Neural cell (in vitro differentiated cells): ENCODE measurements around the gene DNER.

Source experiments
- EP300 ChIP-seq: fragments of 450-650 bp; conservative IDR thresholded peaks from 2 replicates; pipeline ENCODE4 v1.6.1; 2014; ENCODE audit warnings: antibody characterized with exemption, mild to moderate bottlenecking, moderate library complexity; ENCODE audit not compliant: poor library complexity, severe bottlenecking
- EZH2 ChIP-seq: fragments of 200-600, 300-800 bp; shearing (Covaris generic), sonication (generic); IDR thresholded peaks from 2 replicates; pipeline ENCODE4 v1.6.1; 2014; ENCODE audit warnings: antibody characterized with exemption, low read length, borderline replicate concordance, mild to moderate bottlenecking; ENCODE audit not compliant: insufficient read depth, poor library complexity, severe bottlenecking
- POLR2AphosphoS5 ChIP-seq: IDR thresholded peaks from 2 replicates; pipeline ENCODE4 v1.6.1; 2012
- RAD21 ChIP-seq: fragments of 450-650 bp; conservative IDR thresholded peaks from 2 replicates; pipeline ENCODE4 v1.6.1; 2014; ENCODE audit warnings: antibody characterized with exemption, mild to moderate bottlenecking, moderate library complexity
- SMC3 ChIP-seq: fragments of 450-650 bp; conservative IDR thresholded peaks from 2 replicates; pipeline ENCODE4 v1.6.1; 2014; ENCODE audit warnings: antibody characterized with exemption, mild to moderate bottlenecking, moderate library complexity; ENCODE audit not compliant: poor library complexity
- TAF1 ChIP-seq: IDR thresholded peaks from 2 replicates; pipeline ENCODE4 v1.6.1; 2012; ENCODE audit warnings: low read depth
- TF ChIP-seq, protein P1 (sequence below): fragments of 450-650 bp; IDR thresholded peaks from 2 replicates; pipeline ENCODE4 v1.5.1; 2014; ENCODE audit warnings: antibody characterized with exemption, mild to moderate bottlenecking, moderate library complexity; ENCODE audit not compliant: poor library complexity, severe bottlenecking
- TF ChIP-seq, protein P2 (sequence below): IDR thresholded peaks from 2 replicates; pipeline ENCODE4 v1.6.1; 2012; ENCODE audit warnings: borderline replicate concordance

DNA sequence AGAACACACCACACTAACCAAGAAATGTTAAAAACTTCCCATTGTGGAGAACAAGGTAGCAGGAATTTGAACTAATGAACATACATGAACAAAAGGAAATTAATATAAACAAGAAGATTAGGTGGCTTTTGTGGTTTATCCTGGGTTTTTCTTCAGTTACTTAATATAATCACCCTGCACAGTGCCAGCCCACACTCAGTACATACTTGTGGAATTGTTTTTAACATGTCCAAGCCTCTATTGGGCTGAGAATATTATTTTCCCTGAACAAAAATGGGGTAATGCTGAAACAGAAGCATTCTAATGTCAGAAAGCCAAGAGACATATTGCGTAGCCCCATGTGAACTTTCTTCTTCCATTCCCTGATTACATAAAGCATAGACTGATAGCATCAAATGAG lies 202.8 kb downstream of the DNER start:
- no peak for TF ChIP-seq EP300
- no peak for TF ChIP-seq POLR2AphosphoS5
- TF ChIP-seq, protein P1, sequence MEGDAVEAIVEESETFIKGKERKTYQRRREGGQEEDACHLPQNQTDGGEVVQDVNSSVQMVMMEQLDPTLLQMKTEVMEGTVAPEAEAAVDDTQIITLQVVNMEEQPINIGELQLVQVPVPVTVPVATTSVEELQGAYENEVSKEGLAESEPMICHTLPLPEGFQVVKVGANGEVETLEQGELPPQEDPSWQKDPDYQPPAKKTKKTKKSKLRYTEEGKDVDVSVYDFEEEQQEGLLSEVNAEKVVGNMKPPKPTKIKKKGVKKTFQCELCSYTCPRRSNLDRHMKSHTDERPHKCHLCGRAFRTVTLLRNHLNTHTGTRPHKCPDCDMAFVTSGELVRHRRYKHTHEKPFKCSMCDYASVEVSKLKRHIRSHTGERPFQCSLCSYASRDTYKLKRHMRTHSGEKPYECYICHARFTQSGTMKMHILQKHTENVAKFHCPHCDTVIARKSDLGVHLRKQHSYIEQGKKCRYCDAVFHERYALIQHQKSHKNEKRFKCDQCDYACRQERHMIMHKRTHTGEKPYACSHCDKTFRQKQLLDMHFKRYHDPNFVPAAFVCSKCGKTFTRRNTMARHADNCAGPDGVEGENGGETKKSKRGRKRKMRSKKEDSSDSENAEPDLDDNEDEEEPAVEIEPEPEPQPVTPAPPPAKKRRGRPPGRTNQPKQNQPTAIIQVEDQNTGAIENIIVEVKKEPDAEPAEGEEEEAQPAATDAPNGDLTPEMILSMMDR, result no peak
- TF ChIP-seq EZH2, result no peak
- no peak for TF ChIP-seq TAF1
- TF ChIP-seq, protein P2, sequence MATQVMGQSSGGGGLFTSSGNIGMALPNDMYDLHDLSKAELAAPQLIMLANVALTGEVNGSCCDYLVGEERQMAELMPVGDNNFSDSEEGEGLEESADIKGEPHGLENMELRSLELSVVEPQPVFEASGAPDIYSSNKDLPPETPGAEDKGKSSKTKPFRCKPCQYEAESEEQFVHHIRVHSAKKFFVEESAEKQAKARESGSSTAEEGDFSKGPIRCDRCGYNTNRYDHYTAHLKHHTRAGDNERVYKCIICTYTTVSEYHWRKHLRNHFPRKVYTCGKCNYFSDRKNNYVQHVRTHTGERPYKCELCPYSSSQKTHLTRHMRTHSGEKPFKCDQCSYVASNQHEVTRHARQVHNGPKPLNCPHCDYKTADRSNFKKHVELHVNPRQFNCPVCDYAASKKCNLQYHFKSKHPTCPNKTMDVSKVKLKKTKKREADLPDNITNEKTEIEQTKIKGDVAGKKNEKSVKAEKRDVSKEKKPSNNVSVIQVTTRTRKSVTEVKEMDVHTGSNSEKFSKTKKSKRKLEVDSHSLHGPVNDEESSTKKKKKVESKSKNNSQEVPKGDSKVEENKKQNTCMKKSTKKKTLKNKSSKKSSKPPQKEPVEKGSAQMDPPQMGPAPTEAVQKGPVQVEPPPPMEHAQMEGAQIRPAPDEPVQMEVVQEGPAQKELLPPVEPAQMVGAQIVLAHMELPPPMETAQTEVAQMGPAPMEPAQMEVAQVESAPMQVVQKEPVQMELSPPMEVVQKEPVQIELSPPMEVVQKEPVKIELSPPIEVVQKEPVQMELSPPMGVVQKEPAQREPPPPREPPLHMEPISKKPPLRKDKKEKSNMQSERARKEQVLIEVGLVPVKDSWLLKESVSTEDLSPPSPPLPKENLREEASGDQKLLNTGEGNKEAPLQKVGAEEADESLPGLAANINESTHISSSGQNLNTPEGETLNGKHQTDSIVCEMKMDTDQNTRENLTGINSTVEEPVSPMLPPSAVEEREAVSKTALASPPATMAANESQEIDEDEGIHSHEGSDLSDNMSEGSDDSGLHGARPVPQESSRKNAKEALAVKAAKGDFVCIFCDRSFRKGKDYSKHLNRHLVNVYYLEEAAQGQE, result no peak
- no peak for TF ChIP-seq SMC3
- no peak for TF ChIP-seq RAD21
